T-helper 1 cell (primary cell): ENCODE data around the gene ARG2.

Experiments
- DNase-seq, 5 donors: peaks; one replicate each; pipeline ENCODE4 v3.0.0-alpha.2; 2012 to 2020

The ARG2 gene

GRCh38 chr14:67694791-67695393, 75.2 kb downstream of the ARG2 start:
- DNase-seq: peak; percentile 30 to 84 (median 49)

GRCh38 chr14:67695394-67695949, 75.8 kb downstream of the ARG2 start, which contains the start of gene RDH11:
Gene RDH11, minus strand, starts transcription at chr14:67695764. Its CDS starts 61 bp downstream, at chr14:67695703.
- DNase-seq: peak; percentile 58 to 89 (median 74)

GRCh38 chr14:67697006-67697405, 77.3 kb downstream of the ARG2 start:
- DNase-seq: no peak

DNA sequence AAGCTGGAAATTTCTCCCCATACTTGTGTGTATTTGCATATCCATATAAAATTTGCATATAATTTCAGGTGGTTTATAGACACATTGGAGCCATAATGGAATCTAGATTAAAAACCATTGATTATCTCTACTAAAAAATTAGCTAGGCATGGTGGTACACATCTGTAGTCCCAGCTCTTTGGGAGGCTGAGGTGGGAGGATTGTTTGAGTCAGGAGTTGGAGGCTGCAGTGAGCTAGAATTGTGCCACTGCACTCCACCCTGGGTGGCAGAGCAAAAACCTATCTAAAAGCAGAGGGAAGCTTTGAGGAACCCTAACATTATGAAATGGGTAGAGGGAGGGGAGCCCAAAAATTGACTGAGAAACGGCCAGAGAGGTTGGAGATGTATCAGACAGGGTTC, 78.5 kb downstream of the ARG2 start:
- no peak for DNase-seq
